ENCODE measurements around the gene ATP6V1G2.

- TF ChIP-seq CTCF (IDR thresholded peaks at IDR 0.05): no peak; the same call in 1 of the 2 replicates
- no peak for TF ChIP-seq TCF7L2 (IDR thresholded peaks at IDR 0.05; ENCODE audit: low read depth, low read length)
- no peak for TF ChIP-seq POLR2AphosphoS5 (IDR thresholded peaks at IDR 0.05; ENCODE audit: low read depth, low read length)
- no peak for TF ChIP-seq SIN3A (IDR thresholded peaks at IDR 0.05; ENCODE audit: borderline replicate concordance, insufficient read depth, low read depth, low read length)
- no peak for TF ChIP-seq REST (IDR thresholded peaks at IDR 0.05; ENCODE audit: insufficient read depth in 1 of 2, low read depth in 2 of 2, low read length in 1 of 2)
These were observed 39.1 kb upstream of the ATP6V1G2 start for GRCh38 chr6:31585491-31585890.

Data from Panc1 (cell line).